Head of caudate nucleus (tissue), 42 donors: Measurements from ENCODE around the gene CDH3.

Experiments used
- DNase-seq, 42 donors: peaks; one replicate each; pipeline versions ENCODE4 v3.0.0 to v3.0.0-alpha.2; 2020 to 2021; ENCODE audit warnings: mixed read lengths in 7 of 42
- intact Hi-C: fragments of 100-400 bp; cut with DNase I; formaldehyde crosslinking; loops from one replicate; pipeline ENCODE4 v1.15.0; 2022

Gene CDH3

GRCh38 chr16:68728523-68728922 is 83.4 kb downstream of the CDH3 start:
- intact Hi-C loops = no loop called here
- no peak for DNase-seq

GRCh38 chr16:68731637-68732036 is 86.5 kb downstream of the CDH3 start:
- intact Hi-C loops = no loop called here

GRCh38 chr16:68732042-68732680 is 87.1 kb downstream of the CDH3 start:
- intact Hi-C loops = no loop called here
- no peak for DNase-seq

More at GRCh38 chr16:68731637-68732036, 86.5 kb downstream of the CDH3 start:
- no peak for DNase-seq

GRCh38 chr16:68732741-68733399 is 87.8 kb downstream of the CDH3 start:
- no peak for DNase-seq
- intact Hi-C loops = no loop called here

GRCh38 chr16:68733570-68733969 is 88.5 kb downstream of the CDH3 start:
- intact Hi-C loops = no loop called here
- DNase-seq = no peak

- no peak for DNase-seq
- intact Hi-C loops = no loop called here
Measured at GRCh38 chr16:68734782-68735181, 89.7 kb downstream of the CDH3 start.

GRCh38 chr16:68736561-68736960 is 91.5 kb downstream of the CDH3 start:
- intact Hi-C loops = no loop called here
- DNase-seq = no peak

GRCh38 chr16:68737046-68737729 is 92.1 kb downstream of the CDH3 start, which contains the start of gene CDH1:
Gene CDH1 (plus strand): TSS chr16:68737292. CDS start chr16:68737416, 124 bp downstream.
- intact Hi-C loops = no loop called here
- peak in 32 of 42 donors; percentile 11 to 72 (median 38) for DNase-seq

GRCh38 chr16:68737730-68738629 is 92.9 kb downstream of the CDH3 start:
- peak in 21 of 42 donors; percentile 8 to 55 (median 27) for DNase-seq
- intact Hi-C loops = no loop called here

GRCh38 chr16:68739964-68740627 is 95.0 kb downstream of the CDH3 start:
- intact Hi-C loops = no loop called here
- DNase-seq = no peak

GRCh38 chr16:68740628-68741346 is 95.7 kb downstream of the CDH3 start:
- DNase-seq = no peak
- intact Hi-C loops = no loop called here

GRCh38 chr16:68743664-68744063 is 98.6 kb downstream of the CDH3 start:
- no peak for DNase-seq
- intact Hi-C loops = no loop called here

- DNase-seq = no peak
- intact Hi-C loops = no loop called here
Measured at GRCh38 chr16:68744744-68745280, 99.7 kb downstream of the CDH3 start.

GRCh38 chr16:68746951-68747350 is 101.8 kb downstream of the CDH3 start:
- DNase-seq = no peak
- intact Hi-C loops = no loop called here

- intact Hi-C loops = no loop called here
- no peak for DNase-seq
Measured at GRCh38 chr16:68749432-68749831, 104.3 kb downstream of the CDH3 start.
